Sigmoid colon (tissue), 7 donors: Measurements from ENCODE around the gene ARHGEF1. TPM values are rescaled to one million over a fixed set of nuclear protein-coding genes. Genes with fewer than 3 reads are reported as not detected.

Source experiments
- DNase-seq: peaks from one replicate; pipeline ENCODE4 v3.0.0-alpha.2; 2019
- H3K27ac ChIP-seq, 4 donors: fragments of 200-600 bp; sonication (generic); one replicate each; pipeline ENCODE4 v1.5.1; 2016 to 2019; ENCODE audit warnings: mild to moderate bottlenecking in 1 of 4
- H3K27me3 ChIP-seq, 3 donors: fragments of 200-600 bp; sonication (generic); one replicate each; pipeline ENCODE4 v1.5.1; 2019; ENCODE audit warnings: mild to moderate bottlenecking in 1 of 3
- H3K36me3 ChIP-seq, 4 donors: fragments of 200-600 bp; sonication (generic); one replicate each; pipeline ENCODE4 v1.5.1; 2016 to 2019
- H3K4me1 ChIP-seq, 4 donors: fragments of 200-600 bp; sonication (generic); one replicate each; pipeline ENCODE4 v1.5.1; 2017 to 2019
- H3K4me3 ChIP-seq, 4 donors: fragments of 200-600 bp; sonication (generic); one replicate each; pipeline ENCODE4 v1.5.1; 2017 to 2019; ENCODE audit warnings: mild to moderate bottlenecking in 2 of 4, moderate library complexity in 1 of 4
- H3K9me3 ChIP-seq, 4 donors: fragments of 200-600 bp in 3 of 4; sonication (generic) in 3 of 4; one replicate each; pipeline versions ENCODE4 v1.5.1 to v1.6.1; 2013 to 2019
- EP300 ChIP-seq, 4 donors: sonication (generic); formaldehyde crosslinking; IDR thresholded peaks; one replicate each; pipeline ENCODE4 v1.6.1; 2017; ENCODE audit warnings: antibody characterized with exemption in 4 of 4
- POLR2A ChIP-seq, 2 donors: fragments of 450-650 bp; IDR thresholded peaks; one replicate each; pipeline ENCODE4 v1.6.1; 2016; ENCODE audit warnings: antibody characterized with exemption in 2 of 2, mild to moderate bottlenecking in 2 of 2, moderate library complexity in 2 of 2
- POLR2AphosphoS5 ChIP-seq, 4 donors: sonication (generic); formaldehyde crosslinking; IDR thresholded peaks; one replicate each; pipeline ENCODE4 v1.6.1; 2017; ENCODE audit warnings: antibody characterized with exemption in 4 of 4
- WGBS, 2 donors: extraction: QIAGEN DNeasy Blood & Tissue Kit; methylation state at CpG; one replicate each; pipeline ENCODE4 v1.1.7; 2013; 5-methylcytosine and 5-hydroxymethylcytosine counted together
- intact Hi-C: fragments of 100-400 bp; cut with DNase I; formaldehyde crosslinking; loops from one replicate; pipeline ENCODE4 v1.15.1; 2023
- polyA plus RNA-seq, 3 donors: library from polyadenylated mRNA; stranded (reverse); fragments of 200-250 nt; gene quantifications; one replicate each; pipeline ENCODE4 v1.2.3, GENCODE V29; 2013
- total RNA-seq, 4 donors: library from RNA; depleted of rRNA; stranded (reverse); fragments of >200 nt; gene quantifications; one replicate each; pipeline ENCODE4 v1.1.0, GENCODE V29; 2016
- TF ChIP-seq, protein P1 (sequence below), 4 experiments: fragments of 450-650 bp in 3 of 4; fragments of 200-600 bp in 1 of 4; IDR thresholded peaks; one replicate each; pipeline ENCODE4 v1.5.1; 2016 to 2019; ENCODE audit warnings: antibody characterized with exemption in 4 of 4, mild to moderate bottlenecking in 3 of 4, moderate library complexity in 2 of 4
- donor health status: healthy with polysubstance abuse.
- donor health status: Bipolar disorder and iron deficiency.
- donor health status: healthy.

Gene ARHGEF1
- total and polyA plus RNA-seq, 7 donors, result 30.5 to 151 (median 36.7) TPM

DNA sequence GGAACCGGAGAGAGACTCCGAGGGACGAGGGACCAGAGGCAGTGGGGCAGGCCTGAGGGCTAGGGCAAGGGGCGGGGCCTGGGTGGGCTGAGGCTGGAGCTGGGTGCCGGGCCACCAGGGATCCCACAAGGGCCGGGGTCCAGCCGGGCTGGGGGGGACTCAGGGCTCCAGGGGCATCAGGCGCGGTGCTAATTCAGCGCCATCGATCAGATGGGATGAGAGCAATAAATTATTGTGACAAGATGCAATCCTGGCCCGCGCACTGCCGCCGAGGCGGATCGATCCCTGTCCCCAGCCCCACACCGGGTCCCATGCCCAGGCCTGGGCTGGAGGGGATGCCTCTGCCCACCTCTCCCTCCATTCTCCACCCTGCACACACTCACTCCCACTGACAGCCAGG lies 39.6 kb downstream of the ARHGEF1 start:
- H3K27me3 ChIP-seq, result peaks cover 65 to 98% (median 96%) of the 10 kb centered on the region in 3 donors
- intact Hi-C loops, result no loop called here

DNA sequence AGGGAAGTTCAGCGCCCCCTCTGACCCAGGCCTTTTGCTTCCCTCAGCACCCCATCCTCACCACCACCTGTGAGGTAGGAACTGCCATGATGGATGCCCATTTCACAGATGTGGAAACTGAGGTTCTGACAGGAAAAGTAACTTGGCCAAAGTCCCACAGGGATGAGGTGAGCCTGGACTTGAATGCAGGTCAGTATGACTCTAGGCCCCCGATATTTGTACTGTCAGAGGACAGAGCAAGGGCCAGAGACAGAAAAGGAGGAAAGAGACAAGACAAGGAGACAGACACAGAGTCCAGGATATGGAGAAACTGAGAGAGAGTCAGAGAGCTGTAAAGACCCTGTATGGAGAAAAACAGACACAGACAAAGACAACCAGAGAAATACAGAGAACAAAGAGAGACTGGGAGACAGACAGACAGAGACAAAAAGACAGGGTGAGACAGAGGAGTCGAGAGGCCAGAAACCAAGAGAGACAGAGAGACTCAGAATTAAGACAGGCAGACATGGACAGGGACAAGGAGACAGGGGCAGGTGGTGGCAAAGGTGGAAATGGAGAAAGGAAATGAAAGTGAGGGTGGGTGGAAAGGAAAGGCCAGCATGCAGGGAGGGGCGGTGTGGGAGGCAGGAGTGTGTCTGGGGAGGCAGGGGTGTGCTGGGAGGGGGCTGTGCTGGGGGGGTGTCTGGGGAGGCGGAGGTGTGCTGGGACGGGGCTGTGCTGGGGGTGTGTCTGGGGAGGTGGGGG lies 40.2 kb downstream of the ARHGEF1 start:
- Histone ChIP-seq H3K4me3 (no peak overlapping the region), H3K4me1 (peaks cover 0 to 8% (median 7%) of the 10 kb centered on the region in 4 donors), H3K9me3 (no peaks in the 10 kb centered on the region), H3K36me3 (no peaks in the 10 kb centered on the region), H3K27me3 (peaks cover 67 to 98% (median 97%) of the 10 kb centered on the region in 3 donors), H3K27ac (no peak overlapping the region)
- TF ChIP-seq POLR2A (IDR thresholded peaks at IDR 0.05) (no peak), POLR2AphosphoS5 (IDR thresholded peaks at IDR 0.05) (no peak), EP300 (IDR thresholded peaks at IDR 0.05) (no peak)
- TF ChIP-seq, protein P1, sequence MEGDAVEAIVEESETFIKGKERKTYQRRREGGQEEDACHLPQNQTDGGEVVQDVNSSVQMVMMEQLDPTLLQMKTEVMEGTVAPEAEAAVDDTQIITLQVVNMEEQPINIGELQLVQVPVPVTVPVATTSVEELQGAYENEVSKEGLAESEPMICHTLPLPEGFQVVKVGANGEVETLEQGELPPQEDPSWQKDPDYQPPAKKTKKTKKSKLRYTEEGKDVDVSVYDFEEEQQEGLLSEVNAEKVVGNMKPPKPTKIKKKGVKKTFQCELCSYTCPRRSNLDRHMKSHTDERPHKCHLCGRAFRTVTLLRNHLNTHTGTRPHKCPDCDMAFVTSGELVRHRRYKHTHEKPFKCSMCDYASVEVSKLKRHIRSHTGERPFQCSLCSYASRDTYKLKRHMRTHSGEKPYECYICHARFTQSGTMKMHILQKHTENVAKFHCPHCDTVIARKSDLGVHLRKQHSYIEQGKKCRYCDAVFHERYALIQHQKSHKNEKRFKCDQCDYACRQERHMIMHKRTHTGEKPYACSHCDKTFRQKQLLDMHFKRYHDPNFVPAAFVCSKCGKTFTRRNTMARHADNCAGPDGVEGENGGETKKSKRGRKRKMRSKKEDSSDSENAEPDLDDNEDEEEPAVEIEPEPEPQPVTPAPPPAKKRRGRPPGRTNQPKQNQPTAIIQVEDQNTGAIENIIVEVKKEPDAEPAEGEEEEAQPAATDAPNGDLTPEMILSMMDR (IDR thresholded peaks at IDR 0.05), result no peak
- intact Hi-C loops, result no loop called here
- DNase-seq, result no peak
- 44 to 53% methylated on average over 6 of the region's 6 CpGs for WGBS, 2 donors

More for the DNA sequence above, 39.6 kb downstream of the ARHGEF1 start:
- no peaks in the 10 kb centered on the region for H3K9me3 ChIP-seq
- no peak for DNase-seq
- no peak overlapping the region for H3K27ac ChIP-seq
- no peak for TF ChIP-seq EP300 (IDR thresholded peaks at IDR 0.05)
- TF ChIP-seq, protein P1 (IDR thresholded peaks at IDR 0.05), result no peak
- TF ChIP-seq POLR2A (IDR thresholded peaks at IDR 0.05), result no peak
- TF ChIP-seq POLR2AphosphoS5 (IDR thresholded peaks at IDR 0.05), result no peak
- H3K36me3 ChIP-seq, result no peaks in the 10 kb centered on the region
- 29 to 35% methylated on average over 18 of the region's 18 CpGs for WGBS, 2 donors
- peaks cover 0 to 2% (median under 1%) of the 10 kb centered on the region in 4 donors for H3K4me1 ChIP-seq
- no peak overlapping the region for H3K4me3 ChIP-seq

DNA sequence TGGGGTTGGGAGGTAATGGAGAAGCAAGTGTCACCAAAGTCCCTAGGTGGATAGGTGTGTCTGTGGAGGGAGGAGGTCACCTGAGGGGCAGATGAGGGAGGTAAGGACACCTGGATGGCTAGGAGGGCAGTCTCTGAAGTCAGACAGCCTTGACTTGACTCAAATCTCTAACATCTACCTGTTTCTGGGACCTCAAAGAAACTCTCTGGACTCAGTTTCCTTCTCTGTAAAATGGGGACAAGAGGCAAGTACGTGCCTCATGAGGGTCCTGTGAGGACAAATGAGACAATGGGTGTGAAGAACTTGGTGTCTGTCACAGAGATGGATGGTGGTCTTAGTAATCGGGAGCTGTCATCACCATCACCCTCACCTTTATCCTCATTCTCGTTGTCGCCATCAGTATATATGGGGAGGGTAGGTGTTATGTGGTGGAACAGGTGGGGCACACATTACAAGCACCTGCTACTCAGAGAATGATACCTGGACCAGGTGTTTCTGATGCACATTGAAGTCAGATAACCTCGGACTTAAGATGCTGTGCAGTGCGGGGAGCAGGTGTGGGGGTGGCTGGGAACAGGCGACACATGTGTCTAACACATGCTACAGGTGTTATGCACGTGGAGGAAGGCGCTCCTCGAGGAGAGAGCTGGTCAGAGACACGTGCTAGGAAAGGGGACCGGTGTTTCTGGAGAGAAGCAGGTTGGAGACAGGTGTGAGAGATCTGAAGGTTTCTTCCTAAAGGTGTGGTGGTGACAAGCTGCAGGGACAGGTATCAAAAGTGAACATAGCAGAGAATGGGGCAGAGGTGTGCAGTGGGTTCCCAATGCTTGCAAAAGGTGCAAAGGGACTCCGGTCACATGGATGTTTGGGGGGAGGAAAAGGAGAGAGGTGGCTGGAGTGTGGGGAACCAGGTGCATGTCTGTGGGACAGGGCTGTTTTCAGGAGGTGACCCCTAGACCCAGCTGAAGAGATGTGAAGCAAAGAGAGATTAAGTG lies 41.5 kb downstream of the ARHGEF1 start:
- Histone ChIP-seq H3K4me1 (peaks cover 0 to 20% (median 18%) of the 10 kb centered on the region in 4 donors), H3K9me3 (no peaks in the 10 kb centered on the region), H3K36me3 (no peaks in the 10 kb centered on the region), H3K4me3 (no peak overlapping the region), H3K27ac (no peak overlapping the region), H3K27me3 (peaks cover 72 to 98% (median 97%) of the 10 kb centered on the region in 3 donors)
- 50 to 53% methylated on average over 13 of the region's 13 CpGs for WGBS, 2 donors
- TF ChIP-seq POLR2AphosphoS5 (IDR thresholded peaks at IDR 0.05) (no peak), POLR2A (IDR thresholded peaks at IDR 0.05) (no peak), EP300 (IDR thresholded peaks at IDR 0.05) (no peak)
- TF ChIP-seq, protein P1 (IDR thresholded peaks at IDR 0.05), result no peak
- intact Hi-C loops, result no loop called here
- DNase-seq, result no peak

DNA sequence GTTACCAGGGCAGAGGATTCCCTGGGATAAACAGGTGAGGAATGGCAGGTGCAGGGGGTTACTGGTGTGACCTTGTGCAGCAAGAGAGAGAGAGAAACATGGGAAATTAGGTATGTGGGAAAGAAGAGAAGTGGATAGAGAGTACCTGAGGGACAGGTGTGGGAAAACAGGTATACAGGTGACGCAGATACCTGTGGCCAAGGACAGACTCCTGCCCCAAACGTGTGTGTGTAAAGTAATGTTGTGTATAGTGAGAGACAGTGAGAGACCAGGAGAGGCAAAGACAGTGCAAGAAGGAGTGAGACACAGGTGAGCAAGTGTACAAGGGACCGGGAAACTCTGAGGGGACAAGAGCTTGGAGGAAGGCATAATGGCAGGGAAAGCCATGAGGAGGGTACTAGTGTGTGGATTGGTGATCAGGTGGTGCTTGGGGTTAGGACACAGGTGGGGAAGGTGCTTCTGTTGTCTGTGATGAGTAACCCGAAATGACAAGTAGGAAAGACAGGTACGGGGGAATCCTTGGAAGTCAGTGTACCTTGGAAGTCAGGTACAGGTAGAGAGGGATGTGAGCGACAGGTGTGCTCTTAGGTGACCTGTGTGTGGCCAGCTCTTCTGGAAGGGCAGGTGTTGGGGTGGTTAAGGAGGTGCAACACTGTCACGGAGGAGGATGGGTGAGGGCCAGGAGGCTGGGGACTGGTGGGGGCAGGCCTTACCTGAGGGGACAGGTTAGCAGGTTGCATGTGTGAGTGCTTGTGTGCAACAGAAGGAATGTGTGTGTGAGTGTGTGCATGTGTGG lies 42.4 kb downstream of the ARHGEF1 start:
- TF ChIP-seq POLR2A (IDR thresholded peaks at IDR 0.05) (no peak), POLR2AphosphoS5 (IDR thresholded peaks at IDR 0.05) (no peak), EP300 (IDR thresholded peaks at IDR 0.05) (no peak)
- TF ChIP-seq, protein P1 (IDR thresholded peaks at IDR 0.05), result no peak
- intact Hi-C loops, result no loop called here
- H3K27me3 ChIP-seq, result peaks cover 82 to 99% (median 98%) of the 10 kb centered on the region in 3 donors

More for the DNA sequence above, 42.4 kb downstream of the ARHGEF1 start:
- no peaks in the 10 kb centered on the region for H3K9me3 ChIP-seq
- H3K4me1 ChIP-seq, result peaks cover 0 to 21% (median 18%) of the 10 kb centered on the region in 4 donors
- H3K36me3 ChIP-seq, result no peaks in the 10 kb centered on the region
- H3K4me3 ChIP-seq, result no peak overlapping the region
- H3K27ac ChIP-seq, result no peak overlapping the region
- DNase-seq, result no peak
- 66 to 72% methylated on average over 7 of the region's 7 CpGs for WGBS, 2 donors
